Lower leg skin (tissue), 3 donors: Measurements from ENCODE around the gene BMP10.

Experiments
- CTCF ChIP-seq, 3 donors: fragments of 450-650 bp; IDR thresholded peaks; one replicate each; pipeline ENCODE4 v1.5.1; 2016; ENCODE audit warnings: antibody characterized with exemption in 3 of 3, mild to moderate bottlenecking in 3 of 3, moderate library complexity in 2 of 3
- POLR2A ChIP-seq, 2 donors: fragments of 450-650 bp; IDR thresholded peaks; one replicate each; pipeline ENCODE4 v1.6.1; 2016 to 2017; ENCODE audit warnings: antibody characterized with exemption in 2 of 2, mild to moderate bottlenecking in 1 of 2, moderate library complexity in 1 of 2

- no peak for TF ChIP-seq CTCF (IDR thresholded peaks at IDR 0.05)
- no peak for TF ChIP-seq POLR2A (IDR thresholded peaks at IDR 0.05)
These were observed 38.0 kb downstream of the BMP10 start for GRCh38 chr2:68833162-68833561.
